GM12872 (cell line): Measurements from ENCODE around the gene OXSR1.

Experiments
- TF ChIP-seq, protein P1 (sequence below): IDR thresholded peaks from 3 replicates; pipeline ENCODE4 v1.5.1; 2011; ENCODE audit warnings: low read depth, mild to moderate bottlenecking, low read length, moderate library complexity; ENCODE audit not compliant: insufficient read depth

OXSR1 gene

DNA sequence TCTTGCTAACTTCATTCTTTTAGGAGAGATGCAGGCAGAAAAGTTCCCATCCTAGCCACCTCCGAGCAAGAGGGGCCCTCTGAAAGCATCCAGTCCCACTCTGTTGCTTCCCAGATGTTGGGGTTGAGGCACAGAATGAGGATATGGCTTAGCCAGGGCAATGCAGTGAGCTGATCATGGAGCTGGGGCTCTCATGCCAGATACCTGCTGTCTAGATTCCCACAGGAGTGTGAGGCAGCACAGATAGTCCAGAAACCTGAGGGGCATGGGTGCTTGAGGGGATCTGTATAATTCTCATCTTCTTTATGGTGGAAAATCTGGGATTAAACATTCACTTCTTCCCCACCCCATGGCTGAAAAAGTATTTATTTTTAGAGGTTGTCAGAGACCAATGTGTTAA, 101.5 kb downstream of the OXSR1 start:
- TF ChIP-seq, protein P1, sequence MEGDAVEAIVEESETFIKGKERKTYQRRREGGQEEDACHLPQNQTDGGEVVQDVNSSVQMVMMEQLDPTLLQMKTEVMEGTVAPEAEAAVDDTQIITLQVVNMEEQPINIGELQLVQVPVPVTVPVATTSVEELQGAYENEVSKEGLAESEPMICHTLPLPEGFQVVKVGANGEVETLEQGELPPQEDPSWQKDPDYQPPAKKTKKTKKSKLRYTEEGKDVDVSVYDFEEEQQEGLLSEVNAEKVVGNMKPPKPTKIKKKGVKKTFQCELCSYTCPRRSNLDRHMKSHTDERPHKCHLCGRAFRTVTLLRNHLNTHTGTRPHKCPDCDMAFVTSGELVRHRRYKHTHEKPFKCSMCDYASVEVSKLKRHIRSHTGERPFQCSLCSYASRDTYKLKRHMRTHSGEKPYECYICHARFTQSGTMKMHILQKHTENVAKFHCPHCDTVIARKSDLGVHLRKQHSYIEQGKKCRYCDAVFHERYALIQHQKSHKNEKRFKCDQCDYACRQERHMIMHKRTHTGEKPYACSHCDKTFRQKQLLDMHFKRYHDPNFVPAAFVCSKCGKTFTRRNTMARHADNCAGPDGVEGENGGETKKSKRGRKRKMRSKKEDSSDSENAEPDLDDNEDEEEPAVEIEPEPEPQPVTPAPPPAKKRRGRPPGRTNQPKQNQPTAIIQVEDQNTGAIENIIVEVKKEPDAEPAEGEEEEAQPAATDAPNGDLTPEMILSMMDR: no peak

GRCh38 chr3:38267662-38268061, 102.3 kb downstream of the OXSR1 start:
- TF ChIP-seq, protein P1: no peak

DNA sequence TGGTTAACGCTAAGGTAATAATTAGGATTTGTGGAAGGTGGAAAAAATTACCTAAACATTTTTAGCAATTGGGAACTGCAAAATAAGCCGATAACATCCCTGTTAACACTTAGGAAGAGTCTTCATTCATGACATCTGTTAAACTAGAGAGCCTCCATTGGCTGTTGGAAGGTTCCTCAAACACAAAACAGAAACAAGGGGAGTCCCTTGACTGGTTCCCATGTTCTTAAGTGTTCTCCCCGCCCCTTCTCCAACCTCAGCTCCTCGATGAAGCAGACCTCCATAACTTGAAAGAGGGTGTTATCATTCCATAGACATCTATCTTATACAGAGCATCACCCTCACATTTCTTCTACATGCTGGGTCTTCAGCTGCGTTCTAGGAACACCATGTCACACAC, 102.8 kb downstream of the OXSR1 start:
- TF ChIP-seq, protein P1: no peak

- TF ChIP-seq, protein P1: no peak
These were observed 103.2 kb downstream of the OXSR1 start for GRCh38 chr3:38268522-38268921.

DNA sequence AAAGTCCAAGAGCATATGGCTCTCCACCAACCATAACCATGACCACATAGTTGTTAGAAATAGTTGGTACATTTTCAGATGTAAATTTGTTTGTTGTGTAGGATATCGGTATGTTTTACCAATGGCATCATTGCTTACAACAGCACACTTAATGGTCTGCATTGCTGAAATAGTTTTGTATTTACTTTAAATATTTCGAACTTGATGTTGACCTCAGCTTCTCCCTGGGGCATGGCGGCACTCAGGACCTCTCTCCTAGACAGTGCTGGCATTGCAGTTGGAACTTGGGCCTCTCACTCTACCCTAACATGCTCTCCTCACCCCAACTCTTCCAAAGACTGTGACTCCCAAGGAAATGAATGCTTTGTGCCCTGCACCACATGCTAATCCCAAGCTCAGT, 105.3 kb downstream of the OXSR1 start:
- TF ChIP-seq, protein P1: no peak

- TF ChIP-seq, protein P1: no peak
These were observed 106.2 kb downstream of the OXSR1 start for GRCh38 chr3:38271553-38271952.

DNA sequence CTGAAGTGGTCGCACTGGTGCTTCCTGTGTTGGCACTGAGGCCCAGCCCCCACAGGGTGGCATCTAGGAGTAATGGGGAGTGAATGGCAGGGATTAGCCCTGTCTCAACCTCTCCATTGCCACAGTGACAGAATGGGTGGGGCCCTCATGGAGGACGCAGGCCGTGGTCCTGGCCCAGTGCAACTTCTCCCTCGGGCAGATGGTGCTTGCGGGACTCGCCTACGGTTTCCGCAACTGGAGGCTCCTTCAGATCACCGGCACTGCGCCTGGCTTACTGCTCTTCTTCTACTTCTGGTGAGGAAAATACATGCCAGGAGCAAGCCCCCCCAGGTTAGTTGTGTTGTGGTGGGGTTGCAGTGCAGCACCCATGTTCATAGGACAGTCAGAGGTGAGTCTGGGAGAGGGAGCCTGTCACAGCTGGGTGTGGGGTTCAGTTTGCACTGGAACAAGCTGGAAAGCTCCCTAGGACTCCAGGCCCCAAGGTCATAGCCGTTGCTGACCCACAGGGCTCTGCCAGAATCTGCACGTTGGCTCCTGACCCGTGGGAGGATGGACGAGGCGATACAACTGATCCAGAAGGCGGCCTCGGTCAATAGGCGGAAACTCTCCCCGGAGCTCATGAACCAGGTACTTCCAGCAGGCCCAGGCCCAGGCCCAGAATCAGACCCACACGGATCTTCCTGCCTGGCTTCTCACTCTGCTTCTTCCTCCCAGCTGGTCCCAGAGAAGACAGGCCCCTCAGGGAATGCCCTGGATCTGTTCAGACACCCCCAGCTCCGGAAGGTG, 109.7 kb downstream of the OXSR1 start:
- TF ChIP-seq, protein P1: no peak
